HCT116 (cell line): ENCODE results near the gene PET117.

ENCODE experiments used
- EZH2 ChIP-seq: fragments of 200-600 bp; sonication (generic); IDR thresholded peaks from 2 replicates; pipeline ENCODE4 v1.6.1; 2017; ENCODE audit warnings: antibody characterized with exemption, mixed run types
- EZH2phosphoT487 ChIP-seq: fragments of 200-600 bp; IDR thresholded peaks from 2 replicates; pipeline ENCODE4 v1.6.1; 2018; ENCODE audit warnings: antibody characterized with exemption, borderline replicate concordance

- TF ChIP-seq EZH2phosphoT487 (no peak), EZH2 (no peak)
Measured at GRCh38 chr20:18133962-18134361, 3.7 kb upstream of the PET117 start.
